Skeletal muscle tissue (tissue), 4 donors: ENCODE measurements around the gene KRTAP10-2. TPM values are rescaled to one million over a fixed set of nuclear protein-coding genes. Genes with fewer than 3 reads are reported as not detected.
"Not testable (repeated sequence)": the region's sequence is repeated elsewhere in the genome, so short reads cannot be mapped to it uniquely, and the experiment has no call there.

Experiments used
- H3K27ac ChIP-seq: one replicate; pipeline ENCODE4 v1.7.0; 2013; ENCODE audit warnings: mild to moderate bottlenecking, low read depth, low read length, inconsistent platforms
- H3K27me3 ChIP-seq, 3 donors: one replicate each; pipeline ENCODE4 v1.7.0; 2013; ENCODE audit warnings: low read length in 3 of 3; ENCODE audit not compliant: control insufficient read depth in 3 of 3, insufficient read depth in 3 of 3
- H3K36me3 ChIP-seq, 3 donors: one replicate each; pipeline ENCODE4 v1.7.0; 2013; ENCODE audit warnings: low read length in 3 of 3; ENCODE audit not compliant: control insufficient read depth in 3 of 3, insufficient read depth in 3 of 3
- H3K4me1 ChIP-seq, 3 donors: one replicate each; pipeline ENCODE4 v1.7.0; 2013; ENCODE audit warnings: low read length in 3 of 3, mild to moderate bottlenecking in 3 of 3; ENCODE audit not compliant: control insufficient read depth in 3 of 3, insufficient read depth in 3 of 3
- H3K4me3 ChIP-seq, 3 donors: one replicate each; pipeline ENCODE4 v1.7.0; 2013; ENCODE audit warnings: low read length in 3 of 3
- H3K9ac ChIP-seq, 3 donors: one replicate each; pipeline ENCODE4 v1.7.0; 2013; ENCODE audit warnings: low read length in 3 of 3, mild to moderate bottlenecking in 3 of 3, moderate library complexity in 2 of 3, low read depth in 1 of 3
- H3K9me3 ChIP-seq, 3 donors: one replicate each; pipeline ENCODE4 v1.7.0; 2013; ENCODE audit warnings: low read length in 3 of 3; ENCODE audit not compliant: control insufficient read depth in 3 of 3
- total RNA-seq: library from RNA; depleted of rRNA; stranded (reverse); fragments of >200 nt; gene quantifications from one replicate; pipeline ENCODE4 v1.2.3, GENCODE V29; 2014
- donor health status: Osteomylitis.

The KRTAP10-2 gene
- total RNA-seq, 1 donor from 2014 or later, result not detected

DNA sequence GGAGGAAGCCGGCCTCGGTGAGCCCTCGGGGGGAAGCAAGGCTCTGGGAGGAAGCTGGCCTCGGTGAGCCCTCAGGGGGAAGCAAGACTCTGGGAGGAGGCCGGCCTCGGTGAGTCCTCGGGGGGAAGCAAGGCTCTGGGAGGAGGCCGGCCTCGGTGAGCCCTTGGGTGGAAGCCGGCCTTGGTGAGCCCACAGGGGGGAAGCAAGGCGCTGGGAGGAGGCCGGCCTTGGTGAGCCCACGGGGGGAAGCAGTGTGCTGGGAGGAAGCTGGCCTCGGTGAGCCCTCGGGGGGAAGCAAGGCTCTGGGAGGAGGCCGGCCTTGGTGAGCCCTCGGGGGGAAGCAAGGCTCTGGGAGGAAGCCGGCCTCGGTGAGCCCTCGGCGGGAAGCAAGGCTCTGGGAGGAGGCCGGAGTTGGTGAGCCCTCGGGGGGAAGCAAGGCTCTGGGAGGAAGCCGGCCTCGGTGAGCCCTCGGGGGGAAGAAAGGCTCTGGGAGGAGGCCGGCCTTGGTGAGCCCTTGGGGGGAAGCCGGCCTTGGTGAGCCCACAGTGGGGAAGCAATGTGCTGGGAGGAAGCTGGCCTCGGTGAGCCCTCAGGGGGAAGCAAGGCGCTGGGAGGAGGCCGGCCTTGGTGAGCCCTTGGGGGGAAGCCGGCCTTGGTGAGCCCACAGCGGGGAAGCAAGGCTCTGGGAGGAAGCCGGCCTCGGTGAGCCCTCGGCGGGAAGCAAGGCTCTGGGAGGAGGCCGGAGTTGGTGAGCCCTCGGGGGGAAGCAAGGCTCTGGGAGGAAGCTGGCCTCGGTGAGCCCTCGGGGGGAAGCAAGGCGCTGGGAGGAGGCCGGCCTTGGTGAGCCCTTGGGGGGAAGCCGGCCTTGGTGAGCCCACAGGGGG, 48.1 kb downstream of the KRTAP10-2 start:
- H3K27me3 ChIP-seq, result peaks cover 19 to 45% (median 42%) of the 10 kb centered on the region in 3 donors
- H3K36me3 ChIP-seq, H3K9me3 ChIP-seq, H3K4me3 ChIP-seq, H3K9ac ChIP-seq, H3K4me1 ChIP-seq, H3K27ac ChIP-seq: not testable (repeated sequence)

DNA sequence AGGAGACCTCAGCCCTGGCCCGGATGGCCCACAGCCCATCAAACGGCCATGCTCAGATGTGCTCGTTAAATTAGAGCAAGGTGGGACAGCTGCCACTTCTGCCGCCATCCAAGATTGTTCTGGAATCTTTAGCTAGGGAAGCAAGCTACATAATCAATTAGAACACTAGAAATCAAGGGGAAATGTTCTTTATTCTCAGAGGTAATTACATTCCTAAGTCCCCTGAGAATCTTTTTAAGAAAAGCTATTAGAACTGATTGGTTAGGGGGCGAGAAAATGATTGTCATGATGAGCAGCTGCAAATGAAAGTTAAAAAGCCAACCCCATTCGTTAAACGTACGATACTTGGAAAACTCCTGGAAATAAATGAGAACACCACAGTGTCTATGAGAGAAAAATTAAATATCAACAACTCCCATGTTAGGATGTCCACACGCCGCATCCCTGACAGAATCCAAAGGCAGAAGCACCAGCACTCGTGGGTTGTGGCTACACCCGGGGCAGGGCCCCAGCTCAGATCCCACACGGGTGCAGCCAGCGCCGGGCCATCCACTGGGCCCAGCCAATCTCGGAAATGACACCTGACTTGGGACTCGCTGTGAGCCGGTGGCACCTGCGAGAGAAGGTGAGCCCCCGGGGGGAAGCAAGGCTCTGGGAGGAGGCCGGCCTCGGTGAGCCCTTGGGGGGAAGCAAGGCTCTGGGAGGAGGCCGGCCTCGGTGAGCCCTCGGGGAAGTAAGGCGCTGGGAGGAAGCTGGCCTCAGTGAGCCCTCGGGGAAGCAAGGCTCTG, 48.9 kb downstream of the KRTAP10-2 start:
- no peak overlapping the region for H3K4me3 ChIP-seq
- no peaks in the 10 kb centered on the region for H3K36me3 ChIP-seq
- H3K27ac ChIP-seq, result no peak overlapping the region
- peaks cover 0 to 4% (median 0%) of the 10 kb centered on the region in 3 donors for H3K4me1 ChIP-seq
- peaks cover 19 to 46% (median 43%) of the 10 kb centered on the region in 3 donors for H3K27me3 ChIP-seq
- H3K9me3 ChIP-seq, result no peaks in the 10 kb centered on the region
- no peak overlapping the region for H3K9ac ChIP-seq

Other genes starting within 250 kb of the KRTAP10-2 start
- gene CFAP410, start 212.1 kb downstream of the KRTAP10-2 start, total RNA-seq, result 11.0 TPM
- gene TRPM2, start 197.9 kb downstream of the KRTAP10-2 start, total RNA-seq, result 1.6 TPM
- 0.52 TPM for gene LRRC3, start 96.0 kb downstream of the KRTAP10-2 start, total RNA-seq
- gene KRTAP10-1, start 11.3 kb downstream of the KRTAP10-2 start, total RNA-seq, result not detected
- gene KRTAP10-3, start 7.3 kb upstream of the KRTAP10-2 start, total RNA-seq, result not detected
- gene KRTAP10-4, start 22.2 kb upstream of the KRTAP10-2 start, total RNA-seq, result not detected
- gene KRTAP10-5, start 29.1 kb upstream of the KRTAP10-2 start, total RNA-seq, result not detected
- gene KRTAP10-6, start 41.0 kb upstream of the KRTAP10-2 start, total RNA-seq, result not detected
- not detected for gene KRTAP10-7, start 49.1 kb upstream of the KRTAP10-2 start, total RNA-seq
- not detected for gene KRTAP10-8, start 60.6 kb upstream of the KRTAP10-2 start, total RNA-seq
- not detected for gene KRTAP10-9, start 75.6 kb upstream of the KRTAP10-2 start, total RNA-seq
- not detected for gene KRTAP10-10, start 85.9 kb upstream of the KRTAP10-2 start, total RNA-seq
- not detected for gene KRTAP10-11, start 94.9 kb upstream of the KRTAP10-2 start, total RNA-seq
- not detected for gene KRTAP12-4, start 103.2 kb upstream of the KRTAP10-2 start, total RNA-seq
- not detected for gene KRTAP12-3, start 106.4 kb upstream of the KRTAP10-2 start, total RNA-seq
- gene KRTAP12-2, start 115.4 kb upstream of the KRTAP10-2 start, total RNA-seq, result not detected
- gene KRTAP12-1, start 130.7 kb upstream of the KRTAP10-2 start, total RNA-seq, result not detected
- gene KRTAP10-12, start 145.7 kb upstream of the KRTAP10-2 start, total RNA-seq, result not detected
- gene TSPEAR, start 160.1 kb upstream of the KRTAP10-2 start, total RNA-seq, result not detected